Thyroid gland (tissue), 4 donors: ENCODE data around the gene PPP2R5E.

Source experiments
- CTCF ChIP-seq, 6 experiments: fragments of 200-600 bp in 3 of 6; fragments of 450-650 bp in 3 of 6; sonication (generic) in 3 of 6; IDR thresholded peaks; one replicate each; pipeline ENCODE4 v1.5.1; 2016 to 2019; ENCODE audit warnings: antibody characterized with exemption in 6 of 6, mild to moderate bottlenecking in 2 of 6, inconsistent platforms in 1 of 6, moderate library complexity in 1 of 6
- POLR2A ChIP-seq, 2 donors: fragments of 450-650 bp; IDR thresholded peaks; one replicate each; pipeline ENCODE4 v1.6.1; 2017; ENCODE audit warnings: antibody characterized with exemption in 2 of 2, mild to moderate bottlenecking in 2 of 2, moderate library complexity in 1 of 2

DNA sequence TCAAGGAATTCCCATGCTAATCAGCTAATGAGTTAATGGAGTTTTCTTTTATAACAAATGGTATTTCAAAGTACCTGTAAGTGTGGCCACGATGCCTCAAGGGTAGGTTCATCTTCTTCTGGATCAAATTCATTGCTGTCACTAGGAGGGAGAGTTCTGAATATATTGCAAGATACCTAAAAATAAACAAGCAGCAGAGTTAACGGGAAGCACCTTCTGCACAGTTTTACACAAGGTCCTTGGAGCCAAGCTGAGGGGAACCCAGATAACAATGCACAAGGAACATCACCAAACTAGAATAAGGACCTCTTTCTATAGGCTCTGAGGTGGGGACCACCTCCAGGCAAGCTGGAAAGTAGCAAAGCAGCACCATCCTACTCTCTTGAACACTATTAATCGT lies 121.3 kb downstream of the PPP2R5E start:
- no peak for TF ChIP-seq POLR2A (IDR thresholded peaks at IDR 0.05)
- TF ChIP-seq CTCF (IDR thresholded peaks at IDR 0.05) = no peak
